Pancreas (tissue), 8 donors: ENCODE data around the gene THUMPD2. TPM values are rescaled to one million over a fixed set of nuclear protein-coding genes. Genes with fewer than 3 reads are reported as not detected.

Experiments used
- polyA plus RNA-seq, 2 donors: library from polyadenylated mRNA; stranded (reverse); fragments of 200-250 nt; gene quantifications; one replicate each; pipeline ENCODE4 v1.2.3, GENCODE V29; 2013
- total RNA-seq, 6 donors: library from RNA; stranded (reverse); fragmentation: NEBNext Ultra II Directional in 4 of 6; extraction: Animal tissue kit (Norgen Biotek cat#: 25700) in 4 of 6; gene quantifications; one replicate each; pipeline versions ENCODE4 v1.2.1 to v1.2.4, GENCODE V29; 2021 to 2023
- donor health status: healthy with polysubstance abuse.
- donor health status: DM: no; HTN: no; CAD: no; lungs with moderate emphysema.
- donor health status: DM: no; HTN: no; CAD: no.
- donor health status: Bipolar disorder and iron deficiency.
- donor health status: DM: yes; HTN: yes; CAD: no.
- donor health status: DM: no; HTN: no; CAD: no.
- donor health status: DM: no; HTN: no; CAD: no.
- donor health status: DM: yes; HTN: yes; CAD: no.

THUMPD2 gene
- total and polyA plus RNA-seq, 8 donors, result 2.6 to 12.5 (median 5.0) TPM

Other genes starting within 250 kb of the THUMPD2 start
- gene TMEM178A, start 113.3 kb downstream of the THUMPD2 start, total RNA-seq, result under 1 TPM; 0.34 to 0.94 (median 0.64) TPM
- gene TMEM178A, start 113.3 kb downstream of the THUMPD2 start, polyA plus RNA-seq, result 1 to 10 TPM; 3.4 to 5.8 TPM